BE2C (cell line): ENCODE results near the gene ACE.

Experiments used
- DNase-seq: peaks from one replicate; pipeline ENCODE4 v3.0.0-alpha.2; 2020
- H3K27me3 ChIP-seq: fragments of 250-450 bp; sonication (Bioruptor Pico); 2 replicates; pipeline ENCODE4 v1.5.1; 2020; ENCODE audit warnings: mild to moderate bottlenecking
- H3K36me3 ChIP-seq: fragments of 250-450 bp; sonication (Bioruptor Pico); 2 replicates; pipeline ENCODE4 v1.5.1; 2020; ENCODE audit warnings: mild to moderate bottlenecking
- H3K4me1 ChIP-seq: fragments of 250-450 bp; sonication (Bioruptor Pico); 2 replicates; pipeline ENCODE4 v1.5.1; 2020
- H3K4me3 ChIP-seq: 2 replicates; pipeline ENCODE4 v1.5.1; 2011; ENCODE audit warnings: low read depth, low read length
- H3K9me3 ChIP-seq: fragments of 250-450 bp; sonication (Bioruptor Pico); 2 replicates; pipeline ENCODE4 v1.5.1; 2020
- TF ChIP-seq, protein P1 (sequence below): IDR thresholded peaks from 2 replicates; pipeline ENCODE4 v1.5.1; 2012; ENCODE audit warnings: mild to moderate bottlenecking, low read depth, low read length

Gene ACE

DNA sequence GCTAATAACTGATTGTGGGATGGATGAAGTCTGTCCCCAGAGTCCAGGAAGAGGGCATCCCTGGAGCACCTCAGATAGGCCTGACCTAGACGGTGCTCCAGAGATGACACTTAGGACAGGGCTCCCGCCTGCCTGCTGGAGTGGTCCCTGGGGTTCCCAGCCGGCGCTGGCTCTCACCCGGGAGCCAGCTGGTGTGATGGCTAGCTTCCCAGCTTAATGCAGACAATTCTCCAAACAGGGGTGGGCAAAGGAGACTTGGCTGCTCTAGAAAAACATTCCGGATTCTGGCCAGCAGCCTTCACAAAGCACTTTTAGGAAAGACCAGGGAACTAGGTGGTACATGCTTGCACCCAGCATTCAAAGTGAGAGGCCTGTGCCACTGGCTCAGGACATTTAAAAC is 18.6 kb downstream of the ACE start:
- Histone ChIP-seq H3K36me3 (peaks cover 66% of the 10 kb centered on the region), H3K27me3 (no peaks in the 10 kb centered on the region), H3K4me1 (peaks cover 21% of the 10 kb centered on the region), H3K4me3 (no peak overlapping the region), H3K9me3 (no peaks in the 10 kb centered on the region)
- TF ChIP-seq, protein P1, sequence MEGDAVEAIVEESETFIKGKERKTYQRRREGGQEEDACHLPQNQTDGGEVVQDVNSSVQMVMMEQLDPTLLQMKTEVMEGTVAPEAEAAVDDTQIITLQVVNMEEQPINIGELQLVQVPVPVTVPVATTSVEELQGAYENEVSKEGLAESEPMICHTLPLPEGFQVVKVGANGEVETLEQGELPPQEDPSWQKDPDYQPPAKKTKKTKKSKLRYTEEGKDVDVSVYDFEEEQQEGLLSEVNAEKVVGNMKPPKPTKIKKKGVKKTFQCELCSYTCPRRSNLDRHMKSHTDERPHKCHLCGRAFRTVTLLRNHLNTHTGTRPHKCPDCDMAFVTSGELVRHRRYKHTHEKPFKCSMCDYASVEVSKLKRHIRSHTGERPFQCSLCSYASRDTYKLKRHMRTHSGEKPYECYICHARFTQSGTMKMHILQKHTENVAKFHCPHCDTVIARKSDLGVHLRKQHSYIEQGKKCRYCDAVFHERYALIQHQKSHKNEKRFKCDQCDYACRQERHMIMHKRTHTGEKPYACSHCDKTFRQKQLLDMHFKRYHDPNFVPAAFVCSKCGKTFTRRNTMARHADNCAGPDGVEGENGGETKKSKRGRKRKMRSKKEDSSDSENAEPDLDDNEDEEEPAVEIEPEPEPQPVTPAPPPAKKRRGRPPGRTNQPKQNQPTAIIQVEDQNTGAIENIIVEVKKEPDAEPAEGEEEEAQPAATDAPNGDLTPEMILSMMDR = no peak
- no peak for DNase-seq

DNA sequence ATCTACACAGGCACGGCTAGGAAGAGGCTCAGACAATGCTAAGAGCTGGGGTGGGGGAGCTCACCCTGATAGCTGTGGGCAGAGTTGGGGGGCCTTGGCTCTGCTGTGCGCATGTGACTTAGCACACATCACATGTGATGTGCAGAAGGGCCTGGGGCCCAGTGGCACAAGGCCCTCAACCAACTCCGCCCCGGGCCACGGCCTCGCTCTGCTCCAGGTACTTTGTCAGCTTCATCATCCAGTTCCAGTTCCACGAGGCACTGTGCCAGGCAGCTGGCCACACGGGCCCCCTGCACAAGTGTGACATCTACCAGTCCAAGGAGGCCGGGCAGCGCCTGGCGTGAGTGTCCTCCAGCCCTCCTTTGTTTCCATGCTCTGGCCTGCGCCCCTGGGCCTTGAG is 19.3 kb downstream of the ACE start:
- TF ChIP-seq, protein P1 = no peak
- peaks cover 21% of the 10 kb centered on the region for H3K4me1 ChIP-seq
- no peaks in the 10 kb centered on the region for H3K9me3 ChIP-seq
- no peak overlapping the region for H3K4me3 ChIP-seq
- DNase-seq = no peak
- H3K36me3 ChIP-seq = peaks cover 59% of the 10 kb centered on the region
- H3K27me3 ChIP-seq = no peaks in the 10 kb centered on the region

DNA sequence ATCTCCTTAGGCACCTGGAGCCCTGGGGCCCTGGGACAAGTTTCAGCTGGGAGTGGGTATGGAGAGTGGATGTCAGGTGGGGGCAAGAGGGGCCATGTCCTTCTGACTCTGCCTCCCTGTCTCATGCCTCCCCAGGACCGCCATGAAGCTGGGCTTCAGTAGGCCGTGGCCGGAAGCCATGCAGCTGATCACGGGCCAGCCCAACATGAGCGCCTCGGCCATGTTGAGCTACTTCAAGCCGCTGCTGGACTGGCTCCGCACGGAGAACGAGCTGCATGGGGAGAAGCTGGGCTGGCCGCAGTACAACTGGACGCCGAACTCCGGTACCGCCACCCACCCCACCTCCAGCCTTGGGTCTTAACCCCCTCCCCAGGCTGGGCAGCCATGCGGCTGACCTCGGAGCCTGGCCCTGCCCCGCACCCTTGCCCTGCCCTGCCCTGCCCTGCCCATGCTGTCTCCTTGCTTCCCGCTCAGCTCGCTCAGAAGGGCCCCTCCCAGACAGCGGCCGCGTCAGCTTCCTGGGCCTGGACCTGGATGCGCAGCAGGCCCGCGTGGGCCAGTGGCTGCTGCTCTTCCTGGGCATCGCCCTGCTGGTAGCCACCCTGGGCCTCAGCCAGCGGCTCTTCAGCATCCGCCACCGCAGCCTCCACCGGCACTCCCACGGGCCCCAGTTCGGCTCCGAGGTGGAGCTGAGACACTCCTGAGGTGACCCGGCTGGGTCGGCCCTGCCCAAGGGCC is 20.0 kb downstream of the ACE start:
- H3K9me3 ChIP-seq = no peaks in the 10 kb centered on the region
- peaks cover 53% of the 10 kb centered on the region for H3K36me3 ChIP-seq
- H3K4me3 ChIP-seq = no peak overlapping the region
- H3K27me3 ChIP-seq = no peaks in the 10 kb centered on the region
- H3K4me1 ChIP-seq = peaks cover 21% of the 10 kb centered on the region
- TF ChIP-seq, protein P1 = no peak
- no peak for DNase-seq

DNA sequence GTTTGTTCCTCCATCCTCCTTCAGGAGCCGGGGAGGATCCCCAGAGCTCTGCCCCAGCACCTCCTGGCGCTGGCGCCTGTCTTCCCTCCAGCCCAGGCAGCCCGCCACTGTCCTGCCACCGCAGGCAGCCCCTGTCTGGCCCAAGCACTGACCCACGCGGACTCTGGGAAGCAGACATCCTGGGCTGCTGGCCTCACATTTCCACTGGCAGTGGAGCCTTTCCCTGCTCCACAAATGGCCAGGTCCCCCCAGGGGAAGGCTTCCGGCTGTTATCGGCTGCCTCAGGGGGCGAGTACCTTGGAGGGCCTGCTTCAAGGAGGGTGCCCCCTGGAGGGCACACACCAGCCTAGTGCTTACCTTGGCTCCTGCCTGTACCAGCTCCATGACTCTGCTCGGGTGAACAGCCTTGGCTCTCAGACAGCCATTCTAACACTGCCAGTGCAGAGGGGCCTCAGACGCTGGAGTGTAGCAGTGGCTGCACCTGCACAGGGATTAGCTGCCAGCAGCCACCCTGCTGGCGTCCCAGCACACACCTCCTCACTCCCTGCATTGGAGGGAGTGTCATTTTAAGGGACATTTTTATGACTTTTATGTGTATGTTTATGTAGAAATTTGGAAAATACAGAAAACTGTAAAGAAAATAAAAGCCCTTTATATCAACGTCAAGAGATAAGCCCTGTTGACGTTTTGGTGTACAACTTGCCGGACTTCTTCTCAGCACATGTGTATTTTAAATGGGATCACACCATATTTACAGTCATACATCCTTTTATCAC is 21.0 kb downstream of the ACE start:
- TF ChIP-seq, protein P1 = peak; percentile 73
- no peaks in the 10 kb centered on the region for H3K9me3 ChIP-seq
- H3K27me3 ChIP-seq = no peaks in the 10 kb centered on the region
- peak; percentile 88 for DNase-seq
- H3K36me3 ChIP-seq = peaks cover 45% of the 10 kb centered on the region
- no peak overlapping the region for H3K4me3 ChIP-seq
- H3K4me1 ChIP-seq = peaks cover 21% of the 10 kb centered on the region

GRCh38 chr17:63498626-63499195 is 21.9 kb downstream of the ACE start:
- peaks cover 21% of the 10 kb centered on the region for H3K4me1 ChIP-seq
- H3K9me3 ChIP-seq = no peaks in the 10 kb centered on the region
- H3K27me3 ChIP-seq = no peaks in the 10 kb centered on the region
- no peak for DNase-seq
- H3K36me3 ChIP-seq = peaks cover 36% of the 10 kb centered on the region
- no peak overlapping the region for H3K4me3 ChIP-seq
- TF ChIP-seq, protein P1 = no peak
